Measurements from ENCODE around the gene CIBAR2.

- TF ChIP-seq CTCF (IDR thresholded peaks at IDR 0.05) (no peak), POLR2AphosphoS5 (IDR thresholded peaks at IDR 0.05) (no peak), EP300 (IDR thresholded peaks at IDR 0.05) (no peak), POLR2A (IDR thresholded peaks at IDR 0.05) (no peak)
Observed at GRCh38 chr16:85091522-85091910, 20.8 kb downstream of the CIBAR2 start.

Data from sigmoid colon (tissue), 4 donors.